SU-DHL-6 (cell line): ENCODE data around the gene ASH1L.

ENCODE experiments used
- EZH2phosphoT487 ChIP-seq: fragments of 200-600 bp; sonication (generic), shearing (Covaris generic); conservative IDR thresholded peaks from 2 replicates; pipeline ENCODE4 v1.6.1; 2018; ENCODE audit warnings: mild to moderate bottlenecking, antibody characterized with exemption, low read length, moderate library complexity, mixed read lengths
- TF ChIP-seq, protein P1 (sequence below): fragments of 200-600 bp; sonication (generic); IDR thresholded peaks from one replicate; pipeline ENCODE4 v1.5.1; 2017; ENCODE audit warnings: antibody characterized with exemption, mild to moderate bottlenecking, low read length, moderate library complexity; ENCODE audit not compliant: insufficient read depth, poor library complexity, severe bottlenecking

DNA sequence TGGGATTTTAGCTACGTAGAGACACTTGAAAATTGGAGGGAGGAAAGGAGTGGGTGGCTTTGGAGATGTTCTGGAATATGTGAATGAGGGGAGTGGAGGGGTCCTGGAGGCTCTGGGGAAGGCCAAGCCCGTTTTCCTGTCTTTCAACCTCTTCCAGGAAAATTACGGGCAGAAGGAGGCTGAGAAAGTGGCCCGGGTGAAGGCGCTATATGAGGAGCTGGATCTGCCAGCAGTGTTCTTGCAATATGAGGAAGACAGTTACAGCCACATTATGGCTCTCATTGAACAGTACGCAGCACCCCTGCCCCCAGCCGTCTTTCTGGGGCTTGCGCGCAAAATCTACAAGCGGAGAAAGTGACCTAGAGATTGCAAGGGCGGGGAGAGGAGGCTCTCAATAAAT, 242.4 kb downstream of the ASH1L start:
- TF ChIP-seq, protein P1, sequence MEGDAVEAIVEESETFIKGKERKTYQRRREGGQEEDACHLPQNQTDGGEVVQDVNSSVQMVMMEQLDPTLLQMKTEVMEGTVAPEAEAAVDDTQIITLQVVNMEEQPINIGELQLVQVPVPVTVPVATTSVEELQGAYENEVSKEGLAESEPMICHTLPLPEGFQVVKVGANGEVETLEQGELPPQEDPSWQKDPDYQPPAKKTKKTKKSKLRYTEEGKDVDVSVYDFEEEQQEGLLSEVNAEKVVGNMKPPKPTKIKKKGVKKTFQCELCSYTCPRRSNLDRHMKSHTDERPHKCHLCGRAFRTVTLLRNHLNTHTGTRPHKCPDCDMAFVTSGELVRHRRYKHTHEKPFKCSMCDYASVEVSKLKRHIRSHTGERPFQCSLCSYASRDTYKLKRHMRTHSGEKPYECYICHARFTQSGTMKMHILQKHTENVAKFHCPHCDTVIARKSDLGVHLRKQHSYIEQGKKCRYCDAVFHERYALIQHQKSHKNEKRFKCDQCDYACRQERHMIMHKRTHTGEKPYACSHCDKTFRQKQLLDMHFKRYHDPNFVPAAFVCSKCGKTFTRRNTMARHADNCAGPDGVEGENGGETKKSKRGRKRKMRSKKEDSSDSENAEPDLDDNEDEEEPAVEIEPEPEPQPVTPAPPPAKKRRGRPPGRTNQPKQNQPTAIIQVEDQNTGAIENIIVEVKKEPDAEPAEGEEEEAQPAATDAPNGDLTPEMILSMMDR: no peak
- no peak for TF ChIP-seq EZH2phosphoT487
